Neuronal stem cell (in vitro differentiated cells): Measurements from ENCODE around the gene KBTBD8. TPM values are rescaled to one million over a fixed set of nuclear protein-coding genes. Genes with fewer than 3 reads are reported as not detected.
A peak's percentile ranks its signal among the peaks of the same experiment; 100 is the strongest.

Experiments
- DNase-seq: peaks from one replicate; pipeline ENCODE4 v3.0.0-alpha.2; 2013; ENCODE audit warnings: low spot score
- H2AFZ ChIP-seq: one replicate; pipeline ENCODE4 v1.6.1; 2013; ENCODE audit warnings: mild to moderate bottlenecking, low read length, inconsistent platforms
- H2AK5ac ChIP-seq: 2 replicates; pipeline ENCODE4 v1.6.1; 2013; ENCODE audit warnings: low read depth, mild to moderate bottlenecking, inconsistent platforms, low read length, moderate library complexity, mixed read lengths
- H2BK120ac ChIP-seq: 2 replicates; pipeline ENCODE4 v1.6.1; 2013; ENCODE audit warnings: low read depth, mild to moderate bottlenecking, inconsistent platforms, low read length, moderate library complexity, mixed read lengths
- H2BK12ac ChIP-seq: one replicate; pipeline ENCODE4 v1.6.1; 2013; ENCODE audit warnings: low read length, inconsistent platforms
- H2BK15ac ChIP-seq: 2 replicates; pipeline ENCODE4 v1.6.1; 2013; ENCODE audit warnings: mild to moderate bottlenecking, low read length, inconsistent platforms, mixed read lengths
- H2BK5ac ChIP-seq: one replicate; pipeline ENCODE4 v1.6.1; 2013; ENCODE audit warnings: inconsistent platforms, mild to moderate bottlenecking, low read length, moderate library complexity
- H3K14ac ChIP-seq: one replicate; pipeline ENCODE4 v1.6.1; 2013; ENCODE audit warnings: low read length, inconsistent platforms
- H3K18ac ChIP-seq: 2 replicates; pipeline ENCODE4 v1.6.1; 2013; ENCODE audit warnings: low read length, inconsistent platforms
- H3K23ac ChIP-seq: 2 replicates; pipeline ENCODE4 v1.6.1; 2013; ENCODE audit warnings: low read depth, mild to moderate bottlenecking, mixed read lengths, low read length, inconsistent platforms; ENCODE audit not compliant: poor library complexity
- H3K27ac ChIP-seq: replicated peaks from 3 replicates; pipeline ENCODE4 v1.5.1; 2013; ENCODE audit warnings: low read length, inconsistent platforms
- H3K27me3 ChIP-seq, 3 experiments: 2 replicates each; pipeline ENCODE4 v1.6.1; 2013; ENCODE audit warnings: low read length in 3 of 3, mild to moderate bottlenecking in 2 of 3, inconsistent platforms in 1 of 3, low read depth in 1 of 3, mixed read lengths in 1 of 3, moderate library complexity in 1 of 3; ENCODE audit not compliant: control insufficient read depth in 3 of 3, insufficient read depth in 3 of 3
- H3K36me3 ChIP-seq, 2 donors: replicated peaks in 1 of 2; 2 replicates each; pipeline ENCODE4 v1.6.1; 2013; ENCODE audit warnings: low read length in 2 of 2; ENCODE audit not compliant: control insufficient read depth in 2 of 2, insufficient read depth in 2 of 2
- H3K4ac ChIP-seq: 2 replicates; pipeline ENCODE4 v1.6.1; 2013; ENCODE audit warnings: inconsistent platforms, mild to moderate bottlenecking, low read length, moderate library complexity
- H3K4me1 ChIP-seq, 2 donors: 1 replicate in 1 of 2; 2 replicates in 1 of 2; pipeline ENCODE4 v1.6.1; 2013; ENCODE audit warnings: low read length in 2 of 2, low read depth in 1 of 2; ENCODE audit not compliant: control insufficient read depth in 2 of 2, insufficient read depth in 1 of 2
- H3K4me2 ChIP-seq: one replicate; pipeline ENCODE4 v1.6.1; 2013; ENCODE audit warnings: mild to moderate bottlenecking, low read length, inconsistent platforms; ENCODE audit not compliant: insufficient read depth, poor library complexity, severe bottlenecking
- H3K4me3 ChIP-seq, 2 donors: 2 replicates each; pipeline ENCODE4 v1.5.1; 2013; ENCODE audit warnings: low read length in 2 of 2, mild to moderate bottlenecking in 2 of 2, inconsistent platforms in 1 of 2, moderate library complexity in 1 of 2
- H3K79me1 ChIP-seq: one replicate; pipeline ENCODE4 v1.6.1; 2013; ENCODE audit warnings: low read depth, mild to moderate bottlenecking, inconsistent platforms, low read length, moderate library complexity
- H3K9ac ChIP-seq: one replicate; pipeline ENCODE4 v1.6.1; 2013; ENCODE audit warnings: mild to moderate bottlenecking, low read depth, low read length, inconsistent platforms; ENCODE audit not compliant: poor library complexity
- H3K9me3 ChIP-seq, 2 donors: replicated peaks in 1 of 2; 2 replicates each; pipeline versions ENCODE3 to v1.6.1; 2013; ENCODE audit warnings: low read length in 2 of 2, mild to moderate bottlenecking in 2 of 2, inconsistent platforms in 1 of 2, low read depth in 1 of 2, mixed read lengths in 1 of 2, moderate library complexity in 1 of 2; ENCODE audit not compliant: control insufficient read depth in 2 of 2, insufficient read depth in 1 of 2
- H4K8ac ChIP-seq: one replicate; pipeline ENCODE4 v1.6.1; 2013; ENCODE audit warnings: low read depth, mild to moderate bottlenecking, inconsistent platforms, low read length, moderate library complexity
- H4K91ac ChIP-seq: one replicate; pipeline ENCODE4 v1.6.1; 2013; ENCODE audit warnings: low read length, low read depth, mild to moderate bottlenecking, inconsistent platforms; ENCODE audit not compliant: poor library complexity
- WGBS, 2 donors: extraction: QIAGEN DNeasy Blood & Tissue Kit; methylation state at CpG; one replicate each; pipeline ENCODE4 v1.1.7; 2013; ENCODE audit warnings: missing lambda C conversion rate in 2 of 2, mixed read lengths in 1 of 2; ENCODE audit not compliant: insufficient read length in 2 of 2, insufficient replicate concordance in 1 of 2; ENCODE audit errors: extremely low coverage in 2 of 2; 5-methylcytosine and 5-hydroxymethylcytosine counted together
- polyA plus RNA-seq, 2 experiments: library from polyadenylated mRNA; stranded (reverse); fragments of 200-250 nt; gene quantifications; one replicate each; pipeline ENCODE4 v1.2.3, GENCODE V29; 2013

Gene KBTBD8
- 2.8 TPM for polyA plus RNA-seq (2013, experiment 1 of 2)
- 3.2 TPM for polyA plus RNA-seq (2013, experiment 2 of 2)

- Histone ChIP-seq H3K18ac (peak within 1 kb of the TSS; percentile 85), H4K91ac (no peak within 1 kb of the TSS), H3K4ac (no peak within 1 kb of the TSS), H2BK12ac (no peak within 1 kb of the TSS), H2BK15ac (no peak within 1 kb of the TSS), H2AFZ (peak within 1 kb of the TSS; percentile 94), H3K79me1 (no peaks in the 10 kb centered on the region), H3K4me2 (peak within 1 kb of the TSS; percentile 69), H3K4me1 (peaks cover 5 to 6% of the 10 kb centered on the region in 2 donors), H3K14ac (no peak within 1 kb of the TSS), H2AK5ac (no peak within 1 kb of the TSS), H3K36me3 (peaks cover 0 to 28% of the 10 kb centered on the region in 2 donors), H3K9ac (peak within 1 kb of the TSS; percentile 78), H3K27me3 (peaks cover 0 to 7% (median 0%) of the 10 kb centered on the region in 3 experiments), H3K9me3 (no peaks in the 10 kb centered on the region), H3K4me3 (peak within 1 kb of the TSS; percentile 84 to 92), H3K27ac (no peak within 1 kb of the TSS), H2BK120ac (no peak within 1 kb of the TSS), H2BK5ac (no peak within 1 kb of the TSS), H4K8ac (no peak within 1 kb of the TSS), H3K23ac (no peak within 1 kb of the TSS)
- peak; percentile 98 for DNase-seq
- WGBS, 2 donors, result no CpG with 5 or more reads among the region's 75 CpGs
Observed at GRCh38 chr3:66998113-66998903, at the start of gene KBTBD8. Gene KBTBD8 (plus strand): TSS chr3:66998307. CDS start chr3:66998356, 49 bp downstream.

DNA sequence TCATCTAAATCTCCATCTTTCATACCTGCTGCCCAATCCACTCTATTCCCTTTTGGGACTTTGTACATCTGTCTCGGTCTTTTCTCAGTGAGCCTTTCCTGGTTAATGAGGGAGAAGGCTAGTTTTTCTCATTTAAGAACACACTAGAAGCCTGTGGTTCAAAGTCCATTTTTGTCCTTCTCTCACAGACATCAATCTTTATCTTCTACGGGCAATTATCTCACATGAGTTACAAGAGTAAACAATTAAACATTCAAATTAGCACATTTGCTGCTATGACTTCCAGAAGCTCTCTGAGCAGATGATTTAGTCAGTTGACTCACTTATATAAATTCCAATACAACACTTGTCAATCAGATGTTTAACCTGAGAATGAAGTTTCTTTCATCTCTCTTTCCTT lies 49.3 kb upstream of the KBTBD8 start:
- H3K4ac ChIP-seq, result no peak overlapping the region
- H3K27ac ChIP-seq, result no peak overlapping the region
- no peak overlapping the region for H3K9ac ChIP-seq
- H3K14ac ChIP-seq, result no peak overlapping the region
- no peak overlapping the region for H4K8ac ChIP-seq
- no peak overlapping the region for H2AFZ ChIP-seq
- H3K9me3 ChIP-seq, result no peaks in the 10 kb centered on the region
- H3K18ac ChIP-seq, result no peak overlapping the region
- H3K36me3 ChIP-seq, result no peaks in the 10 kb centered on the region
- no peak for DNase-seq
- no peak overlapping the region for H3K4me3 ChIP-seq
- no peak overlapping the region for H2BK120ac ChIP-seq
- no peak overlapping the region for H2BK5ac ChIP-seq
- no peak overlapping the region for H2BK15ac ChIP-seq
- no peak overlapping the region for H2AK5ac ChIP-seq
- no peak overlapping the region for H3K23ac ChIP-seq
- H3K4me2 ChIP-seq, result no peak overlapping the region
- H4K91ac ChIP-seq, result no peak overlapping the region
- peaks cover 2 to 8% of the 10 kb centered on the region in 2 donors for H3K4me1 ChIP-seq
- H3K79me1 ChIP-seq, result no peaks in the 10 kb centered on the region
- H2BK12ac ChIP-seq, result no peak overlapping the region
- WGBS, 2 donors, result no CpG with 5 or more reads among the region's 2 CpGs
- no peaks in the 10 kb centered on the region for H3K27me3 ChIP-seq

- Histone ChIP-seq H3K9me3 (no peaks in the 10 kb centered on the region), H2AK5ac (no peak overlapping the region), H3K9ac (no peak overlapping the region), H3K27ac (no peak overlapping the region), H3K4me2 (no peak overlapping the region), H3K4ac (no peak overlapping the region), H2AFZ (no peak overlapping the region), H2BK15ac (no peak overlapping the region), H3K36me3 (no peaks in the 10 kb centered on the region), H3K27me3 (no peaks in the 10 kb centered on the region), H2BK12ac (no peak overlapping the region), H4K8ac (no peak overlapping the region), H3K18ac (no peak overlapping the region), H3K4me3 (no peak overlapping the region), H4K91ac (no peak overlapping the region), H2BK5ac (no peak overlapping the region), H2BK120ac (no peak overlapping the region), H3K23ac (no peak overlapping the region), H3K14ac (no peak overlapping the region), H3K4me1 (peaks cover 2 to 8% of the 10 kb centered on the region in 2 donors), H3K79me1 (no peaks in the 10 kb centered on the region)
- no CpG with 5 or more reads among the region's 3 CpGs for WGBS, 2 donors
- DNase-seq, result no peak
Observed at GRCh38 chr3:66949898-66950297, 48.2 kb upstream of the KBTBD8 start.

- no CpG with 5 or more reads among the region's 1 CpG for WGBS, 2 donors
- Histone ChIP-seq H4K91ac (no peak overlapping the region), H3K4me2 (no peak overlapping the region), H2BK120ac (no peak overlapping the region), H3K36me3 (no peaks in the 10 kb centered on the region), H3K9ac (no peak overlapping the region), H3K27me3 (no peaks in the 10 kb centered on the region), H2AFZ (peak overlapping the region; percentile 2), H3K4ac (no peak overlapping the region), H3K4me3 (no peak overlapping the region), H3K14ac (no peak overlapping the region), H3K4me1 (peaks cover 3 to 8% of the 10 kb centered on the region in 2 donors), H3K27ac (no peak overlapping the region), H3K79me1 (no peaks in the 10 kb centered on the region), H2BK12ac (no peak overlapping the region), H3K23ac (no peak overlapping the region), H3K9me3 (no peaks in the 10 kb centered on the region), H2BK15ac (no peak overlapping the region), H4K8ac (no peak overlapping the region), H2BK5ac (no peak overlapping the region), H2AK5ac (no peak overlapping the region), H3K18ac (no peak overlapping the region)
- DNase-seq, result no peak
Observed at GRCh38 chr3:66952357-66952756, 45.8 kb upstream of the KBTBD8 start.
